Nephron (organoid): Measurements from ENCODE around the gene STUM.

Experiments used
- H3K27ac Mint-ChIP-seq, 3 experiments: 2 replicates each; pipeline ENCODE4 v1.8.0; 2020; ENCODE audit warnings: mixed read lengths in 3 of 3, mild to moderate bottlenecking in 2 of 3, moderate library complexity in 1 of 3
- H3K27me3 Mint-ChIP-seq: 2 replicates; pipeline ENCODE4 v1.8.0; 2021; ENCODE audit warnings: low read depth, mild to moderate bottlenecking, moderate library complexity, mixed read lengths
- H3K36me3 Mint-ChIP-seq: 2 replicates; pipeline ENCODE4 v1.8.0; 2020; ENCODE audit warnings: low read depth, mixed read lengths
- H3K4me1 Mint-ChIP-seq: 2 replicates; pipeline ENCODE4 v1.8.0; 2020; ENCODE audit warnings: mixed read lengths
- H3K4me3 Mint-ChIP-seq, 3 experiments: 2 replicates each; pipeline ENCODE4 v1.8.0; 2020; ENCODE audit warnings: mild to moderate bottlenecking in 3 of 3, mixed read lengths in 3 of 3, moderate library complexity in 2 of 3
- H3K9me3 Mint-ChIP-seq: 2 replicates; pipeline ENCODE4 v1.8.0; 2020; ENCODE audit warnings: mixed read lengths
- TF ChIP-seq, protein P1 (sequence below), 3 experiments: fragments of 200-600 bp; sonication (generic); IDR thresholded peaks; one replicate each; pipeline ENCODE4 v1.5.0; 2021; ENCODE audit warnings: antibody characterized with exemption in 3 of 3; ENCODE audit not compliant: unreplicated experiment in 3 of 3

STUM gene

DNA sequence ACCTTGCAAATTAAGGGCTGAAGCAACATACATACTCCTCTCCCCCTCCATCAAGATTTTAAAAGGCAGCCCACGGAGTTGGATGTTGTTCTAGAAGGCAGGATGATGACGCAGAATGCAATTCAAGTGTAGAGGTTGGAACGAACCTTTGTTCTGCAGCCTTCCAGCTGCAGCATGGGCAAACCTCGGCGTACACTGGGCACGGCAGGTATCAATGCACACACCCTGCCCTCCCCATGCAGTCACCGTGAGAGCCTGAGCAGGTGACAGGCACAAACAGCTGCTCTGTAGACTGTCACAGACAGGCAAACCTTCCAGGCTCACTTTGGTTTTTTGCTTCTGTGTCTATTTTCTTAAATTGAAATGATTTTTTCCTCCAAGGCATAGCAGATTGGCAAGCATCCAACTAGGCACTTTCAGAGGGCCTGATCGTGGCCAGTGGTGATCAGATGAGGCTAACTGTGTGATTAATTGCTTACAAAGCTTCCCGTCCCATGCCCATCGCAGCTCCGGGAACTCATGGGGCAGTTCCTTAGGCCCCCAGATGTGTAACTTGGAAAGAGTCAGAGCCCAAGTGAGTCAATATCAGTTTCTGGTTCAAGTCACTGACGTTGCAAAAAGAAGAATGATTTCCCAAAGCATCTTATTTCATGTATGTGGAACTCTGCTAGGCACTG is 108.2 kb downstream of the STUM start:
- Mint-ChIP-seq H3K36me3 (no peaks in the 10 kb centered on the region), H3K9me3 (no peaks in the 10 kb centered on the region), H3K4me1 (peaks cover 75% of the 10 kb centered on the region), H3K27ac (peak overlapping the region; percentile 48 to 95 (median 85)), H3K4me3 (peak overlapping the region in 1 of 3 experiments; percentile 22), H3K27me3 (peaks cover 8% of the 10 kb centered on the region)
- TF ChIP-seq, protein P1, sequence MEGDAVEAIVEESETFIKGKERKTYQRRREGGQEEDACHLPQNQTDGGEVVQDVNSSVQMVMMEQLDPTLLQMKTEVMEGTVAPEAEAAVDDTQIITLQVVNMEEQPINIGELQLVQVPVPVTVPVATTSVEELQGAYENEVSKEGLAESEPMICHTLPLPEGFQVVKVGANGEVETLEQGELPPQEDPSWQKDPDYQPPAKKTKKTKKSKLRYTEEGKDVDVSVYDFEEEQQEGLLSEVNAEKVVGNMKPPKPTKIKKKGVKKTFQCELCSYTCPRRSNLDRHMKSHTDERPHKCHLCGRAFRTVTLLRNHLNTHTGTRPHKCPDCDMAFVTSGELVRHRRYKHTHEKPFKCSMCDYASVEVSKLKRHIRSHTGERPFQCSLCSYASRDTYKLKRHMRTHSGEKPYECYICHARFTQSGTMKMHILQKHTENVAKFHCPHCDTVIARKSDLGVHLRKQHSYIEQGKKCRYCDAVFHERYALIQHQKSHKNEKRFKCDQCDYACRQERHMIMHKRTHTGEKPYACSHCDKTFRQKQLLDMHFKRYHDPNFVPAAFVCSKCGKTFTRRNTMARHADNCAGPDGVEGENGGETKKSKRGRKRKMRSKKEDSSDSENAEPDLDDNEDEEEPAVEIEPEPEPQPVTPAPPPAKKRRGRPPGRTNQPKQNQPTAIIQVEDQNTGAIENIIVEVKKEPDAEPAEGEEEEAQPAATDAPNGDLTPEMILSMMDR (IDR thresholded peaks at IDR 0.05; ENCODE audit: unreplicated experiment in 3 of 3), result no peak

DNA sequence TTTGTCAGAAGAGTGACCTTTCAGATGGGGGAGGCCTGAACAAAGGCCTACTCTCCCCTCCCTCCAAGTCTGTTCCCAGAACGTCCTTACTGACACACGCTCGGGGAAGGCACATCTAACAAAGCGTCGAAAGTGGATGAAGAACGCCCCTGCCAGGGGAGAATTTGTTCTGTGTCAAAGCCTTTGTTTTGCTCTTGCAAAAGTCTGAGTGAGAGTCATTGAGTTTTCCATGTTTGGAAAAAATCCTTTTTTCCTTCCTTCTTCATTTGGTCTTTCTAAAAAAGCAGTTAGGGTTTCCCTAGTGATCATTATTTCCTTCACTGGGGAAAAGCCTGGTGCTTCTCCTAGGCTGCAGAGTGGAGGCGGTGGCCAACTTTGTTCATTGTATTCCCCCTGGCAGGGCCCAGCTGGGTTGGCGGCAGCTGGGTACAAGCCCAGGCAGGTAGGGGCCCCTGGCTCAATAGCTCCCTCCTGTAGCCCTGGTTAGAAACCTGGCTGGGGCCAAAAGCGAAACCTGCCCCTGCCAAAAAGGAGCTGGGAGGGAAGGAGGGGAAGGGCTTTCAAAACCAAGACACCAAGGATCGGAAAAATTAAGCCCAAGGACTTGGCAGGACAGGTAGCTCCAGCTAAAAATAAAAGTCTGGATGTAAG is 109.5 kb downstream of the STUM start:
- Mint-ChIP-seq H3K27ac (peak overlapping the region in 2 of 3 experiments; percentile 65 to 85), H3K27me3 (peaks cover 8% of the 10 kb centered on the region), H3K36me3 (no peaks in the 10 kb centered on the region), H3K4me3 (no peak overlapping the region), H3K9me3 (no peaks in the 10 kb centered on the region), H3K4me1 (peaks cover 84% of the 10 kb centered on the region)
- TF ChIP-seq, protein P1 (IDR thresholded peaks at IDR 0.05; ENCODE audit: unreplicated experiment in 3 of 3), result no peak

DNA sequence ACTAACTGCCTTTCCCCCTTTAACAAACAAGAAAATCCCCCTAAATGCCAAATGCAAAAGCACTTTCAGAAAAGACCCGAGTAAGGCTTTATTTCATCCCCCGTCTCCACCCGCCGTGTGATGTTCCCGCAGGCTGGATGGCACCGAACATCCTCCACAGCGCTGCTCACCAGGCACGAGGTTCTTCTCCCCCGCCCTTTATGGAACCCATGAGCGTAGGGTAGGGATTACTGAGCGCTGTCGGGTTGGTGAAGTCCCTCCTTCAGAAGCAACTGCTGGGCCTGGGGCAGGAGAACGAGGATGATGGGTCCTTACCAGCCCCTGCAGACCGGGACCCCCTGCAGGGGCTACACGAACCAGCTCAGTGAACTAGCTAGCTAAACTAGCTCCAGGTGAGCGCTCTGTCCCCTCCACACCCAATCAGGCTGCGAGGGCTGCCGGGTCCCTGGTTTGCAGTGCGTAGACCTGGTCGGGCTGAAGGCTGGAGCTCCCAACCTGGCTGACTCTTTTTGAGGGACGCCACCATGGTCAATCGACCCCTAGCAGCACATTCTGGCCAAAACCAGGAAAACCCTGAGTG is 110.1 kb downstream of the STUM start:
- Mint-ChIP-seq H3K9me3 (no peaks in the 10 kb centered on the region), H3K4me3 (no peak overlapping the region), H3K27ac (peak overlapping the region in 2 of 3 experiments; percentile 65 to 85), H3K36me3 (no peaks in the 10 kb centered on the region), H3K27me3 (peaks cover 8% of the 10 kb centered on the region), H3K4me1 (peaks cover 84% of the 10 kb centered on the region)
- TF ChIP-seq, protein P1 (IDR thresholded peaks at IDR 0.05; ENCODE audit: unreplicated experiment in 3 of 3), result no peak
